PC-9 (cell line): ENCODE measurements around the gene SLFN11. TPM values are rescaled to one million over a fixed set of nuclear protein-coding genes. Genes with fewer than 3 reads are reported as not detected.
A peak's percentile ranks its signal among the peaks of the same experiment; 100 is the strongest.

Experiments
- BruUV-seq: library from RNA; stranded (reverse); fragments of 400-500 nt; replicated peaks from 2 replicates; lab custom pipeline; 2021; lab: Mats Ljungman, UMichigan
- CTCF ChIA-PET: fragments of 300-600 bp; sonication (Branson Sonifier 250); formaldehyde crosslinking; loops from one replicate; lab custom pipeline; 2022; ENCODE audit warnings: antibody characterized with exemption; lab: Charles Lee
- POLR2A ChIA-PET: fragments of 300-600 bp; sonication (Branson Sonifier 250); formaldehyde crosslinking; loops from one replicate; lab custom pipeline; 2022; ENCODE audit warnings: antibody characterized with exemption; ENCODE audit not compliant: unreplicated experiment; lab: Charles Lee
- DNase-seq, 2 experiments: peaks; one replicate each; pipeline versions ENCODE4 v3.0.0 to v3.0.0-alpha.2; 2015 to 2022; ENCODE audit warnings: mixed read lengths in 1 of 2
- H2AFZ ChIP-seq: fragments of 200-600 bp; sonication (generic); 2 replicates; pipeline ENCODE4 v1.8.1; 2017; ENCODE audit warnings: antibody characterized with exemption
- H3F3A ChIP-seq: fragments of 200-600 bp; sonication (generic); 2 replicates; pipeline ENCODE4 v1.8.1; 2017; ENCODE audit warnings: antibody characterized with exemption, mild to moderate bottlenecking, low read depth; ENCODE audit not compliant: insufficient read depth
- H3K27ac ChIP-seq: fragments of 200-600 bp; sonication (generic); 2 replicates; pipeline ENCODE4 v1.6.1; 2016; ENCODE audit warnings: mixed run types
- H3K27me3 ChIP-seq: fragments of 200-600 bp; sonication (generic); 2 replicates; pipeline ENCODE4 v1.6.1; 2016; ENCODE audit warnings: low read depth, mixed run types; ENCODE audit not compliant: insufficient read depth
- H3K36me3 ChIP-seq: fragments of 200-600 bp; sonication (generic); 2 replicates; pipeline ENCODE4 v1.6.1; 2016; ENCODE audit warnings: low read depth, mixed run types
- H3K4me1 ChIP-seq: fragments of 200-600 bp; sonication (generic); replicated peaks from 2 replicates; pipeline ENCODE4 v1.6.1; 2016; ENCODE audit warnings: mixed run types; ENCODE audit not compliant: insufficient read depth
- H3K4me2 ChIP-seq: fragments of 200-600 bp; sonication (generic); 2 replicates; pipeline ENCODE4 v1.6.1; 2017; ENCODE audit warnings: mixed run types
- H3K4me3 ChIP-seq: fragments of 200-600 bp; sonication (generic); 2 replicates; pipeline ENCODE4 v1.6.1; 2016; ENCODE audit warnings: mixed run types
- H3K79me2 ChIP-seq: fragments of 200-600 bp; sonication (generic); 2 replicates; pipeline ENCODE4 v1.6.1; 2017; ENCODE audit warnings: low read depth, mixed run types
- H3K9me2 ChIP-seq: fragments of 200-600 bp; sonication (generic); 2 replicates; pipeline ENCODE4 v1.8.1; 2017; ENCODE audit warnings: mild to moderate bottlenecking; ENCODE audit not compliant: insufficient read depth
- H3K9me3 ChIP-seq: fragments of 200-600 bp; sonication (generic); 2 replicates; pipeline ENCODE4 v1.8.1; 2016; ENCODE audit warnings: low read depth; ENCODE audit not compliant: insufficient read depth
- H4K20me1 ChIP-seq: fragments of 200-600 bp; sonication (generic); 2 replicates; pipeline ENCODE4 v1.8.1; 2017; ENCODE audit not compliant: insufficient read depth
- EZH2 ChIP-seq: fragments of 200-600 bp; sonication (generic); IDR thresholded peaks from 2 replicates; pipeline ENCODE4 v1.8.0; 2017; ENCODE audit warnings: antibody characterized with exemption, low read depth
- intact Hi-C: fragments of 100-400 bp; cut with micrococcal nuclease; formaldehyde crosslinking; loops from one replicate; pipeline ENCODE4 v1.10.0; 2022; ENCODE audit not compliant: unreplicated experiment
- total RNA-seq: library from RNA; stranded (reverse); gene quantifications from 2 replicates; pipeline ENCODE4 v1.2.3, GENCODE V29; 2021
- TF ChIP-seq, protein P1 (sequence below): fragments of 200-600 bp; sonication (generic); conservative IDR thresholded peaks from 2 replicates; pipeline ENCODE4 v1.6.1; 2017; ENCODE audit warnings: mixed run types, antibody characterized with exemption, mild to moderate bottlenecking, moderate library complexity

Gene SLFN11
- total RNA-seq, 1 experiment from 2014 or later: 0.46 TPM

DNA sequence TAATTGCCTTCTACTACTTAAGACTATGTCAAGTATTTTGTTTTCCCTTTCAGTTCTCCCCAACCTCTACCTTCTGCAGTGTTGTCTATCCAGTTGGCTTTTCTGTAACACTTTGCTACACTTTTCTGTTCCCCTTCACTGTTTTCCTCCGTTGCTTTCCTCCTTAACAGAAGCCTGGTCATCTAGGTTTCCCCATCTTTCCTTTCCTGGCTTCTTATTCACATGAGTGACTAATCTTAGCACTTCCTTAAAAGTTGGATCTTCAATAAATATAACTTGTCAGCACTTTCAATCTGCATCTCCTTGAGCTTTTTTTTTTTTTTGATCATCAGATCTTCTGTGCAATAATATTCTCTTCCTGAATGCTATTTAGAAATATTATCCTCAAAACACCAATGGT, 2.8 kb upstream of the SLFN11 start:
- TF ChIP-seq, protein P1, sequence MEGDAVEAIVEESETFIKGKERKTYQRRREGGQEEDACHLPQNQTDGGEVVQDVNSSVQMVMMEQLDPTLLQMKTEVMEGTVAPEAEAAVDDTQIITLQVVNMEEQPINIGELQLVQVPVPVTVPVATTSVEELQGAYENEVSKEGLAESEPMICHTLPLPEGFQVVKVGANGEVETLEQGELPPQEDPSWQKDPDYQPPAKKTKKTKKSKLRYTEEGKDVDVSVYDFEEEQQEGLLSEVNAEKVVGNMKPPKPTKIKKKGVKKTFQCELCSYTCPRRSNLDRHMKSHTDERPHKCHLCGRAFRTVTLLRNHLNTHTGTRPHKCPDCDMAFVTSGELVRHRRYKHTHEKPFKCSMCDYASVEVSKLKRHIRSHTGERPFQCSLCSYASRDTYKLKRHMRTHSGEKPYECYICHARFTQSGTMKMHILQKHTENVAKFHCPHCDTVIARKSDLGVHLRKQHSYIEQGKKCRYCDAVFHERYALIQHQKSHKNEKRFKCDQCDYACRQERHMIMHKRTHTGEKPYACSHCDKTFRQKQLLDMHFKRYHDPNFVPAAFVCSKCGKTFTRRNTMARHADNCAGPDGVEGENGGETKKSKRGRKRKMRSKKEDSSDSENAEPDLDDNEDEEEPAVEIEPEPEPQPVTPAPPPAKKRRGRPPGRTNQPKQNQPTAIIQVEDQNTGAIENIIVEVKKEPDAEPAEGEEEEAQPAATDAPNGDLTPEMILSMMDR: no peak
- TF ChIP-seq EZH2: no peak
- no peaks in the 10 kb centered on the region for H3F3A ChIP-seq
- peaks cover 39% of the 10 kb centered on the region for H3K27me3 ChIP-seq
- no peaks in the 10 kb centered on the region for H3K79me2 ChIP-seq
- no peak overlapping the region for H3K27ac ChIP-seq
- H3K4me1 ChIP-seq: peaks cover 15% of the 10 kb centered on the region; the same call in 1 of the 2 replicates
- H4K20me1 ChIP-seq: no peaks in the 10 kb centered on the region
- H3K36me3 ChIP-seq: no peaks in the 10 kb centered on the region
- POLR2A ChIA-PET: no interaction called here
- no peaks in the 10 kb centered on the region for H3K9me3 ChIP-seq
- no peak for DNase-seq
- CTCF ChIA-PET: no interaction called here
- H3K4me2 ChIP-seq: no peak overlapping the region
- BruUV-seq: no TSS peak
- no peak overlapping the region for H2AFZ ChIP-seq
- intact Hi-C loops: loop anchor here (10.0 kb wide), 2 partner anchors 81 to 89 kb away; no protein-coding TSS in a partner anchor
- H3K4me3 ChIP-seq: no peak overlapping the region
- no peaks in the 10 kb centered on the region for H3K9me2 ChIP-seq

GRCh38 chr17:35374766-35375344, 1.4 kb upstream of the SLFN11 start:
- H4K20me1 ChIP-seq: no peaks in the 10 kb centered on the region
- no peak overlapping the region for H3K27ac ChIP-seq
- no peaks in the 10 kb centered on the region for H3K9me3 ChIP-seq
- ChIA-PET CTCF (interaction anchor here (0.6 kb wide), 1 partner anchor 1483 kb away, joined by 4 read pairs; no protein-coding TSS in a partner anchor), POLR2A (no interaction called here)
- no TSS peak for BruUV-seq
- H2AFZ ChIP-seq: no peak overlapping the region
- no peaks in the 10 kb centered on the region for H3K36me3 ChIP-seq
- H3K79me2 ChIP-seq: no peaks in the 10 kb centered on the region
- H3K4me2 ChIP-seq: peak overlapping the region; percentile 78
- peaks cover 49% of the 10 kb centered on the region for H3K27me3 ChIP-seq
- DNase-seq: no peak
- TF ChIP-seq, protein P1: no peak
- TF ChIP-seq EZH2: no peak
- intact Hi-C loops: loop anchor here (10.0 kb wide), 2 partner anchors 80 to 90 kb away; no protein-coding TSS in a partner anchor
- H3K4me3 ChIP-seq: peak overlapping the region; percentile 57
- peaks cover 15% of the 10 kb centered on the region; the same call in 1 of the 2 replicates for H3K4me1 ChIP-seq
- no peaks in the 10 kb centered on the region for H3F3A ChIP-seq
- no peaks in the 10 kb centered on the region for H3K9me2 ChIP-seq

GRCh38 chr17:35373984-35374765, 754 bp upstream of the SLFN11 start:
- Histone ChIP-seq H3K27ac (no peak overlapping the region), H3K4me1 (peaks cover 15% of the 10 kb centered on the region; the same call in 1 of the 2 replicates), H2AFZ (peak overlapping the region; percentile 54), H4K20me1 (no peaks in the 10 kb centered on the region), H3K9me2 (no peaks in the 10 kb centered on the region), H3F3A (no peaks in the 10 kb centered on the region), H3K4me3 (peak overlapping the region; percentile 57), H3K9me3 (no peaks in the 10 kb centered on the region), H3K79me2 (no peaks in the 10 kb centered on the region), H3K27me3 (peaks cover 49% of the 10 kb centered on the region), H3K36me3 (no peaks in the 10 kb centered on the region), H3K4me2 (peak overlapping the region; percentile 78)
- 0 out of 2 replicates have a peak, but pooled peaks have one; percentile 18 for TF ChIP-seq EZH2
- TF ChIP-seq, protein P1: no peak
- intact Hi-C loops: loop anchor here (10.0 kb wide), 2 partner anchors 79 to 91 kb away; no protein-coding TSS in a partner anchor
- ChIA-PET CTCF (no interaction called here), POLR2A (no interaction called here)
- no TSS peak for BruUV-seq
- no peak for DNase-seq
